GM13977 (cell line): Measurements from ENCODE around the gene CEP170B.
"Not testable (repeated sequence)": the region's sequence is repeated elsewhere in the genome, so short reads cannot be mapped to it uniquely, and the experiment has no call there.

Source experiments
- DNase-seq: peaks from one replicate; pipeline ENCODE4 v3.0.0; 2012; ENCODE audit warnings: low spot score
- in situ Hi-C: fragments of 300-500 bp; cut with MboI; formaldehyde crosslinking; loops from one replicate; pipeline ENCODE4 v1.12.0; 2022; ENCODE audit warnings: low sequenced_read_pairs, low pct_unique_long_range_greater_than_20kb, mixed read lengths, inconsistent platforms; ENCODE audit not compliant: unreplicated experiment
- TF ChIP-seq, protein P1 (sequence below): IDR thresholded peaks from 2 replicates; pipeline ENCODE4 v1.5.1; 2012; ENCODE audit warnings: mild to moderate bottlenecking, control low read depth; ENCODE audit not compliant: insufficient read depth; ENCODE audit errors: extremely low read depth, missing control alignments

Gene CEP170B

DNA sequence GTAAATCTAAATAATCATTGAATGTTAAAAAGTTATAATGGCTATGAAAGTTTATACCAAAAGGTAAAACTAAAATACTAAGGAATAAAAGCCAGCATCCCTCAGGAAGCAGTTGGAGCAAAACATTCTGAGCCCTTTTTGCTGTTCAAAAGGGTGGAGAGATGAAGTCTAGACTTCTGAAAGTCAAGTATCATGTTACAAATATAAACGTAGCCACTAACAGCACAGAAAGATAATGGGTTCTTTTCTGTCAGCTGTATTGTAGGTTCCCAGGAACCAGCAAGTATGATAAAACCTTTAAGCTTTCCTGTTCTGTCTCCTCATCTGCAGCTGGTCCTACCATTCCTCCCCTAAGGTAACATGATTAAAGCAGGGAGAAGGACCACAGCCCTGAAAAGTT lies 43.2 kb downstream of the CEP170B start:
- in situ Hi-C loops, result no loop called here
- no peak for DNase-seq
- TF ChIP-seq, protein P1, sequence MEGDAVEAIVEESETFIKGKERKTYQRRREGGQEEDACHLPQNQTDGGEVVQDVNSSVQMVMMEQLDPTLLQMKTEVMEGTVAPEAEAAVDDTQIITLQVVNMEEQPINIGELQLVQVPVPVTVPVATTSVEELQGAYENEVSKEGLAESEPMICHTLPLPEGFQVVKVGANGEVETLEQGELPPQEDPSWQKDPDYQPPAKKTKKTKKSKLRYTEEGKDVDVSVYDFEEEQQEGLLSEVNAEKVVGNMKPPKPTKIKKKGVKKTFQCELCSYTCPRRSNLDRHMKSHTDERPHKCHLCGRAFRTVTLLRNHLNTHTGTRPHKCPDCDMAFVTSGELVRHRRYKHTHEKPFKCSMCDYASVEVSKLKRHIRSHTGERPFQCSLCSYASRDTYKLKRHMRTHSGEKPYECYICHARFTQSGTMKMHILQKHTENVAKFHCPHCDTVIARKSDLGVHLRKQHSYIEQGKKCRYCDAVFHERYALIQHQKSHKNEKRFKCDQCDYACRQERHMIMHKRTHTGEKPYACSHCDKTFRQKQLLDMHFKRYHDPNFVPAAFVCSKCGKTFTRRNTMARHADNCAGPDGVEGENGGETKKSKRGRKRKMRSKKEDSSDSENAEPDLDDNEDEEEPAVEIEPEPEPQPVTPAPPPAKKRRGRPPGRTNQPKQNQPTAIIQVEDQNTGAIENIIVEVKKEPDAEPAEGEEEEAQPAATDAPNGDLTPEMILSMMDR, result no peak

DNA sequence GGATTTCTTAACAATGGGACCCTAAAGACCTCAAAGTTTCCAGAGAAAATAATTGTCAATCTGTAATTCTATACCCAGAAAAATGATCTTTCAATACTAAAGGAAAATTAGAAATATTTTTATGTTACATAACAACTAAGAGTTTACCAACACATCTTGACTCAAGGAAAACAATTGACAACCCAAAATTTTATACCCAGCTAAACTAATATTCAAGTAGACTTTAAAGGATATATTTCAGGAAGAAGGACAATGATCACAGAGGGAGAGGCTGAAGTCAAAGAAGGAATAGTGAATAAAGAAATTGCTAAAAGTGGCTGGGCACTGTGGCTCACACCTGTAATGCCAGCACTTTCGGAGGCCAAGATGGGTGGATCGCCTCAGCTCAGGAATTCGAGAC lies 47.0 kb downstream of the CEP170B start:
- no peak for DNase-seq
- in situ Hi-C loops, result no loop called here
- TF ChIP-seq, protein P1, result no peak

DNA sequence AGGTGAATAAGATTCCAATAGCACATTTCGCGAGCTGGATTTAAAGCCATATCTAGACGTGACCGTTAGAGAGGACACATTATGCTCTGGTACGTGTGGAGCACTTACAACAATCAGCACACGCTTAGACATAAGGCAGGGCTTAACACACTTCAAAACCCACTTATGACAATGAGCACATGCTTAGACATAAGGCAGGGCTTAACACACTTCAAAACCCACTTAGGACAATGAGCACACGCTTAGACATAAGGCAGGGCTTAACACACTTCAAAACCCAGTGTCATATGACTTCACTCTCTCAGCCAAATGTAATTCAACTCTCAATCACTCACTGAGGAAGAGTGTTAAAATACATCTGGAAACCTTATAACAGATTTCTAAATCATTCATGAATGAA lies 48.4 kb downstream of the CEP170B start:
- DNase-seq, result no peak
- TF ChIP-seq, protein P1, result no peak
- in situ Hi-C loops, result no loop called here

DNA sequence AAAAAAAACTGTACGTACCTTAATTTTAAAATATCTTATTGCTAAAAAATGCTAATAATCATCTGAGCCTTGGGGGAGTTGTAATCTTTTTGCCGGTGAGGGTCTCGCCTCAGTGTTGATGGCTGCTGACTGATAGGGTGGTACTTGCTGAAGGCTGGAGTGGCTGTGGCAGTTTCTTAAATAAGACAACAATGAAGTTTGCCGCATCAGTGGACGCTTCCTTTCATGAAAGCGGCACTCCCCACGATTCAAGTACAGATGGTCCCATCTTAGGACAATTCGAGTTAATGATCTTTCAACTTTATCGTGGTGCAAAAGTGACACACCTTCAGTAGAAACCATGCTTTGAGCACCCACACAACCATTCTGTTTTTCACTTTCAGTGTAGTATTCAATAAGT lies 52.0 kb downstream of the CEP170B start:
- no peak for DNase-seq
- TF ChIP-seq, protein P1, result no peak
- in situ Hi-C loops, result no loop called here

DNA sequence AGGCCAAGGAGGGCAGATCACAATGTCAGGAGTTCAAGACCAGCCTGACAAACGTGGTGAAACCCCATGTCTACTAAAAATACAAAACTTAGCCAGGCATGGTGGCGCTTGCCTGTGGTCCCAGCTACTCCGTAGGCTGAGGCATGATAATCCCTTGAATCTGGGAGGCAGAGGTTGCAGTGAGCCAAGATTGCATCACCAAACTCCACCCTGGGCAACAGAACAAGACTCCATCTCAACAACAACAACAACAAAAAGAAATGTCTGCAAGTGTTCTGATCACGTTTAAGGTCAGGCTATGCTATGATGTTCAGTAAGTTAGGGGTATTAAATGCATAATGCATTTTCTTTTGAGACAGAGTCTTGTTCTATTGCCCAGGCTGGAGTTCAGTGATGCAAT lies 52.9 kb downstream of the CEP170B start:
- TF ChIP-seq, protein P1, result no peak
- DNase-seq, result no peak
- in situ Hi-C loops, result no loop called here

DNA sequence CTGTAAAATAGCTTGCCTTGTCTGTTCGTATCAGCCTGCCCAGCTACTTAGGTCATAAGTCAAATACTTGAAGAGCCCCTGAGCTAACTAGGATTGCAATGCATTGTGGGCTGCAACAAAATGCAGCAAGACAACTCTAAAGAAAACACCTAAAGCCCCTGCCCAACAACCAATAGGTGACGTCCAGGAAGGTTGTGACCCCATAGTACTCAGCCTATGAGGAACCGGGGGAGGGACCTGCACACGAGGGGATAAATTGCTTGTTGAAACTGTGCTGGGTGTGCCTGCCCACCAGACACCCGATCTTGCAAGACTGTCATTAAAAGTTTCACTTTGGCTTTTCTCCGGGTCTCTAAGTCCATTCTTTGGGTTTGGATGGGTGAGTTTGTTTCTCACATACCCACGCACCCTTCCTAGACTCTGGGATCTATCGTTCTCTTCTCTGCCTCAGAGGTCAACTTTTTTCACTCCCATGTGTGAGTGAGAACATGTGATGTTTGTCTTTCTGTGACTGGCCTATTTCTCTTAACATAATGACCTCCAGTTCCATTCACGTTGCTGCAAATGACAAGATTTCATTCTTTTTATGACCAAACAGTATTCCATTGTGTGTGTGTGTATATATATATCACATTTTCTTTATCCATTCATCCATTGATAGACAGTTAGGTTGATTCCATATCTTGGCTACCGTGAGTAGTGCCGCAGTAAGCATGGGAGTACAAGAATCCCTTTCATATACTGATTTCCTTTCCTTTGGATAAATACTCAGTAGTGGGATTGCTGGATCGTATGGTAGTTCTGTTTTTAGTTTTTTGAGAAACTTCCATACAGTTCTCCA lies 54.3 kb downstream of the CEP170B start:
- DNase-seq, in situ Hi-C loops: not testable (repeated sequence)

DNA sequence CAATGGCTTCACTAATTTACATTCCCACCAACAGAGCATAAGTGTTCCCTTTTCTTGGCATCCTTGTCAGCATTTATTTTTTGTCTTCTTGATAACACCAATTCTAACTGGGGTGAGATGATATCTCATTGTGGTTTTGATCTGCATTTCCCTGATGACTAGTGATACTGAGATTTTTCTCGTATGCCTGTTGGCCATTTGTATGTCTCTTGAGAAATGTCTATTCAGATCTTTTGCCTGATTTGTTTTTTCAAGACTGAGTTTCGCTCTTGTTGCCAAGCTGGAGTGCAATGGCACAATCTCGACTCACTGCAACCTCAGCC lies 54.9 kb downstream of the CEP170B start:
- TF ChIP-seq, protein P1, result no peak
- in situ Hi-C loops, result no loop called here
- DNase-seq, result no peak
